ENCODE data around the gene SLC8A2. TPM values are rescaled to one million over a fixed set of nuclear protein-coding genes. Genes with fewer than 3 reads are reported as not detected.

Gene SLC8A2
- total and polyA plus RNA-seq, 10 of the 15 experiments (the other 5 are each of a cell fraction or from before 2014, with no cell fraction given): not detected

DNA sequence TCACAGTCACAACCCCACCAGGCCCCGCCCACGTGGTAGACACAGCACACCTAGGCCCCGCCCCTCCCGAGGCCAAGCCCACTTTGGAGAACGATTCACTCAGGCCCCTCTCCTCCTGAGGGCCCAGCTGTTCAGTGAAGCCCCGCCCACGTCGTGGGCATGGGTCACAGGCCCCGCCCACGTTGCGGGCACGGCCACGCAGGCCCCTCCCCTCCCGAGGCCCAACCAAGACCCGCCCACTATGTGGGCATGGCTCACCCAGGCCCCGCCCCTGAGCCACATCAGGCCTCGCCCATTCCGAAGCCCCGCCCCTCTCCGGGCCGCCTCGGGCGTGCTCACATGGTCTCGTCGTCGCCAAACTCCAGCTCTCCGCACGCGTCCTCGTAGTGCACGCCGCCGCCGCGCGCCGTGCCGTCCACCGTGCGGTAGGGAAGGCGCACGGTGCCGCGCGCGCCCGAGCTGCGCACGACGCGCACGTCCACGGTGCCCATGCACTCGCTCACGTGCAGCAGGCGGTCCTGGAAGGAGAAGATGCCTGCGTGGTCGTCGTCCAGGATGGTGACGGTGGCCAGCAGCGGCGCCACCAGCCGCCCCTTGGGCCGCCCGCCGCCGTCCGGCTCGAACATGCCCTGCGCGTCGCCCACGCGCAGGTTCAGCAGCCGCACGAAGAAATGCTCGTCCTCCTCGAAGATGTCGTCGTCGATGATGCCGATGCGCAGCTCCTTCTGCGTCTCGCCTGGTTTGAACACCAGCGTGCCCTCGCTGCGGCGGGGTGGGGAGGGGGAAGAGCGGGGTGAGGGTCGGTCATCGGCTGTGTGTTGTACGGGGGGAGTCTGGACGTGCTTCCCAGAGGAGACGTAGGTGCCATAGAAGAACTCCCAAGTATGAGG, 24.0 kb downstream of the SLC8A2 start:
- Histone ChIP-seq H2AFZ (ENCODE audit: control insufficient read depth, low read depth, low read length) (no peak overlapping the region), H3K27ac (ENCODE audit: control insufficient read depth, insufficient read depth) (no peak overlapping the region), H3K79me2 (ENCODE audit: control insufficient read depth, insufficient read depth, low read length) (no peaks in the 10 kb centered on the region), H3K9me3 (replicated peaks; ENCODE audit: control insufficient read depth, insufficient read depth, low read length) (no peaks in the 10 kb centered on the region; the same call in 2 of the 3 replicates), H3K4me1 (ENCODE audit: control insufficient read depth, insufficient read depth, low read length) (peaks cover 10% of the 10 kb centered on the region), H3K36me3 (ENCODE audit: control insufficient read depth in 2 of 2, insufficient read depth in 2 of 2, low read length in 1 of 2) (no peaks in the 10 kb centered on the region), H3K9ac (ENCODE audit: control insufficient read depth, insufficient read depth, low read length) (no peak overlapping the region), H3K4me2 (ENCODE audit: control insufficient read depth, insufficient read depth) (no peak overlapping the region), H4K20me1 (ENCODE audit: control insufficient read depth, insufficient read depth) (no peaks in the 10 kb centered on the region), H3K27me3 (replicated peaks in 1 of 2; ENCODE audit: control insufficient read depth in 2 of 2, insufficient read depth in 2 of 2, low read length in 1 of 2) (peaks cover 1 to 7% of the 10 kb centered on the region in 2 experiments; a peak in 3 of 4 replicates), H3K4me3 (no peak overlapping the region)
- no peak for DNase-seq (ENCODE audit: low read depth, low spot score)
- TF ChIP-seq BHLHE40 (IDR thresholded peaks at IDR 0.05; ENCODE audit: borderline replicate concordance in 1 of 2, low read depth in 2 of 2, low read length in 1 of 2): peak in 1 of 2 experiments; percentile 36; a peak in 1 of 4 replicates
- no peak for TF ChIP-seq BMI1 (IDR thresholded peaks at IDR 0.05; ENCODE audit: borderline replicate concordance)
- RAD21 ChIA-PET (ENCODE audit: unreplicated experiment): no interaction called here
- 50% methylated on average over 58 of the region's 95 CpGs for WGBS (ENCODE audit: insufficient coverage, insufficient replicate concordance, low lambda C conversion rate, missing lambda C conversion rate)
- intact Hi-C loops (cut with micrococcal nuclease; ENCODE audit: unreplicated experiment): no loop called here
- in situ Hi-C loops (cut with MboI): no loop called here
- no peak for FAIRE-seq
- ATAC-seq: peak; percentile 53
- POLR2A ChIA-PET: no interaction called here
- CTCF ChIA-PET: no interaction called here
- SMC1A ChIA-PET (ENCODE audit: uncharacterized antibody, unreplicated experiment): no interaction called here
- BruUV-seq (replicated peaks): no TSS peak

DNA sequence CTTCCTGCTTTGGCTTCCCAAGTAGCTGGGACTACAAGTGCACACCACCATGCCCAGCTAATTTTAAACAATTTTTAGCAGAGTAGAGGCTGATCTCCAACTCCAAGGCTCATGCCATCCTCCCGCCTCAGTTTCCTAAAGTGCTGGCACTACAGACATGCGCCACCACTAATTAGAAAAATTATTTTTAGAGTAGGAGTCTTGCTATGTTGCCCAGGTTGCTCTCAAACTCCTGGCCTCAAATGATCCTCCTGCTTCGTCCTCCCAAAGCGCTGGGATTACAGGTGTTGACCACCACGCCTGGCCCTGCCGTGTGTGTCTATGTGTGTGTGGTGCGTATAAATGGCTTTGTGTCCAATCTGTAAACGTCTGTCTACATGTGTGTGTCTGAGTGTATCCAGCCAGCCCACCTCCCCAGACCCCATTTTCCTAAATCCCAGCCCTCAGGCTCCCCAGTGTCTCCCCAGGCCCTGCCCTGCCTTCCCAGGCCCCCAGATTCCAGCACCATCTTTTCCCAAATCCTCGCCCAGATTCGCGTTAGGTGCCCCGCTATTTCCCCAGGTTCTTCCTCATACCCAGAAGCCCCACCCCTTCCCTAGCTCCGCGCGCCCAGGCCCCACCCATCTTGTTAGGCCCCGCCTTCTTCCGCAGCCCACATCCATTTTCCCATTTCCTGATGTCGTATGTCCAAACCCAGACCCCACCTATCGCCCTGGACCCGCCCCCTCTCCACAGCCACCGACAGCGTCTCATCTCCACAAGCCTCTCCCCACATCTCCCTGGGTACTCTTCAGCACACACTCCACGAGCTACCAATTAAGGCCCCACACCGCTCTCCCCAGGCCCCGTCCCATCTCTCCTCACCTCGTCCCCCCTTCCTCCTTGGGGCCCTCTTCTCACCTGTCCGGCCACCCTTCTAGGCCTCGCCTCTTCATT, 24.9 kb downstream of the SLC8A2 start:
- Histone ChIP-seq H3K4me2 (ENCODE audit: control insufficient read depth, insufficient read depth) (no peak overlapping the region), H3K36me3 (ENCODE audit: control insufficient read depth in 2 of 2, insufficient read depth in 2 of 2, low read length in 1 of 2) (no peaks in the 10 kb centered on the region), H3K9ac (ENCODE audit: control insufficient read depth, insufficient read depth, low read length) (no peak overlapping the region), H3K4me1 (ENCODE audit: control insufficient read depth, insufficient read depth, low read length) (peaks cover 10% of the 10 kb centered on the region), H3K9me3 (replicated peaks; ENCODE audit: control insufficient read depth, insufficient read depth, low read length) (no peaks in the 10 kb centered on the region; the same call in 2 of the 3 replicates), H3K27ac (ENCODE audit: control insufficient read depth, insufficient read depth) (no peak overlapping the region), H3K27me3 (replicated peaks in 1 of 2; ENCODE audit: control insufficient read depth in 2 of 2, insufficient read depth in 2 of 2, low read length in 1 of 2) (peaks cover 3 to 7% of the 10 kb centered on the region in 2 experiments; a peak in 3 of 4 replicates), H3K79me2 (ENCODE audit: control insufficient read depth, insufficient read depth, low read length) (no peaks in the 10 kb centered on the region), H4K20me1 (ENCODE audit: control insufficient read depth, insufficient read depth) (no peaks in the 10 kb centered on the region), H3K4me3 (no peak overlapping the region), H2AFZ (ENCODE audit: control insufficient read depth, low read depth, low read length) (no peak overlapping the region)
- SMC1A ChIA-PET (ENCODE audit: uncharacterized antibody, unreplicated experiment): no interaction called here
- POLR2A ChIA-PET: no interaction called here
- BruUV-seq (replicated peaks): no TSS peak
- in situ Hi-C loops (cut with MboI) (no loop called here), intact Hi-C loops (cut with micrococcal nuclease; ENCODE audit: unreplicated experiment) (no loop called here)
- ATAC-seq: no peak
- FAIRE-seq: no peak
- CTCF ChIA-PET: interaction anchor here (1.6 kb wide), 1 partner anchor 10 kb away, joined by 7 read pairs; no protein-coding TSS in a partner anchor
- RAD21 ChIA-PET (ENCODE audit: unreplicated experiment): interaction anchor here (1.0 kb wide), 1 partner anchor 10 kb away, joined by 3 read pairs; no protein-coding TSS in a partner anchor
- TF ChIP-seq IRF4 (IDR thresholded peaks at IDR 0.05; ENCODE audit: low read depth, low read length) (no peak), PAX8 (IDR thresholded peaks at IDR 0.05) (no peak), NR2C2 (IDR thresholded peaks at IDR 0.05; ENCODE audit: borderline replicate concordance, control insufficient read depth, insufficient read length, low read depth) (no peak), BACH1 (IDR thresholded peaks at IDR 0.05; ENCODE audit: borderline replicate concordance) (no peak), TBL1XR1 (IDR thresholded peaks at IDR 0.05; ENCODE audit: low read depth, low read length) (no peak), GABPA (IDR thresholded peaks at IDR 0.05; ENCODE audit: low read depth) (no peak), ZNF217 (IDR thresholded peaks at IDR 0.05) (no peak), ZZZ3 (IDR thresholded peaks at IDR 0.05; ENCODE audit: control insufficient read depth, insufficient read length, low read depth) (no peak), TAF1 (IDR thresholded peaks at IDR 0.05; ENCODE audit: borderline replicate concordance, low read depth, low read length) (no peak)
- WGBS (ENCODE audit: insufficient coverage, insufficient replicate concordance, low lambda C conversion rate, missing lambda C conversion rate): 48% methylated on average over 21 of the region's 28 CpGs
- DNase-seq (ENCODE audit: low read depth, low spot score): no peak
